GM19239 (cell line): ENCODE data around the gene HAAO.
A peak's percentile ranks its signal among the peaks of the same experiment; 100 is the strongest.
"Not testable (repeated sequence)": the region's sequence is repeated elsewhere in the genome, so short reads cannot be mapped to it uniquely, and the experiment has no call there.

Source experiments
- DNase-seq: peaks from one replicate; pipeline ENCODE4 v3.0.0; 2011; ENCODE audit warnings: low spot score; ENCODE audit not compliant: insufficient read length
- FAIRE-seq: peaks from 2 replicates; lab custom pipeline; 2011; peaks lifted over from hg19 to GRCh38; lab: Jason Lieb, UNC

Gene HAAO

DNA sequence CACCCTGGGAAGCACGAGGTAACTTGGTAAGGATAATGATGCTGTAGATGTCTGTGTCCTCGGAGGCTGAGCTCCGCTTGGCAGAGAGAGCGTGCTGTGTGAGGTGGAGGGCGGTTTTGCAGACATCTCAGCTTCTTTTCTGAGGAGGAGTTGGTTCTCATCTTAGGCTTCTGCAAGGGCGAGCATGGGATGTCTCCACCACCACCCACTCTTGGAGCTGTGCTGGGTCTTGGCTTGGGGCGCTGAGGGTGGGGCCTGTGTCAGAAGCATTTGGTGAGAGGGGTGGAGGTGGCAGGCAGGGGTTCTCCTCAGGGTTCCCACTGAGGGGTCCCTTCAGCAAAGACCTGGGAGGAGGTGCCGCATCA is 37.6 kb downstream of the HAAO start:
- no peak for DNase-seq
- FAIRE-seq = no peak

DNA sequence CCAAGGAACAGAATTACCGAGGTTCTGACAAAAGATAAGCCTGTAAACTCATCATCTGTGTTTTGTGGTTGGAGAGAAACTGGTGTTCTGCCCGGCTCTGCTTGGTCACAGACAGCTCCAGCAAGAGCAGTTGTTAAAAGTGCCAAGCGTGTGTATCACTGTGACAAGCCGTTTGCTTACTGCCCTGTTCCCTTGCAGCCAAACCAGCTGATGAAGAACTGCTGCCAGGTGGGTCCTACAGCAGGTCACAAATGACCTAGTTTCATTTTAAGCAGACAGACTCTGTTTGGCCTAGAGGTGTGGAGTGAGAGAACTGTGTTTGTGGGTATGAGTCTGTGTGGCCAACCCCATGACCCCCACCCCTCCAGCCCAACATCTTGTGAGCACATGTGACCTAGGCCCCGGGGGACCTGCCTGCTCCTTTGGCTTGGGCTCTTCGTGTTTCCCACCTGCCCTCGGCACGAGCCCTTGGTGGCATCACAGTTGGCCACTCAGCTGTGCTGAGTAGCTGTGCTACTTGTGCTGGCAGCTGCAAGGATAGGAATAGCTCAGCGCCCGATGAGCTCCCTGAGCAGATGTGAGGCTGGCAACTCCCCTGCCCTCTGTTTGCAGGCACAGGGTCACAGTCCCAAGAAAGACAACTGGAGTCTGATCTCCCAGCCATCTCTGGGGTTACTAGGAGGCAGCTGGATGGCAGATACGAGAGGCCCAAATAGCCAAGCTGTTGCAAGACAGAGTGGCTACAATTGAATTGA is 38.2 kb downstream of the HAAO start:
- FAIRE-seq (peak; percentile 75), DNase-seq (no peak)

DNA sequence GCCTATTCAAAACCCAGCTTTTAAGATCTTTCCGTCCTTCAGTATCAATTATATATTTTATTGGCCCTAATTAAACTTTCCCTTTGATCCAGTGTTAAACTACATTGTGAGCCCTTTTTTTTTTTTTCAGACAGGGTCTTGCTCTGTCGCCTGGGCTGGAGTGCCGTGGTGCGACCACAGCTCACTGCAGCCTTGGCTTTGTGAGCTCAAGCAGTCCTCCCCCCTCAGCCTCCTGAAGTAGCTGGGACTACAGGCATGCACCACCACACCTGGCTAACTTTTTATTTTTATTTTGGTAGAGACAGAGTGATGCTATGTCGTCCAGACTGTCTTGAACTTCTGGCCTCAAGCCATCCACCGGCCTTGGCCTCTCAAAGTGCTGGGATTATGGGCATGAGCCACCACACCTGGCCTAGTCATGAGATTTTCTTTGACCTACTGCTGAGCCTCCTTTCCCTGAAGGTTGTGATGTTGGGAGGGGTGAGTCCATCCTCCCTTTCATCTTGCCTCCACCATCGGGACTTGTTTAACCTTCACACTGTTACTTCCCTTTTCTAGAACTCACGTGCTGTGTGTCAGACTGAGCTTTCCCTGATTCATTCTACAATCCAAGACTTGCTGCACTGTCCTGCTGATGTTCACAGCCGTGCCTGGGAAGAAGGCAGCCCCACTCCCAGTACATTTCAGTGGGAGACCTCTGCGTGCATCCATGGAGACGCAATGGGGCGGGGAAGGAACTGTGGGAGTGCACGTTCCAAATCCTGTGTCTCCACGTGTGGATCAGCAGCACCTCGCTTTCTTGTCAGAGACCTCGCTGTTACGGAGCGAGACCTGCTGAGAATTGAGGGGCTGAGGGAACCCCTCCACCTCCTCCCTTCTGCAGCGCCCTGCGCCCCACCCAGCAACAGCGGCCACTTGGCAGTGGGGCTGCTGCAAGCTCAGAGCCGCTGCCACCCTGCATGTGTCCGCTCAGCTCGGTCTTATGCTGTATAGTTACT is 39.3 kb downstream of the HAAO start:
- FAIRE-seq (peak; percentile 51), DNase-seq (no peak)

DNA sequence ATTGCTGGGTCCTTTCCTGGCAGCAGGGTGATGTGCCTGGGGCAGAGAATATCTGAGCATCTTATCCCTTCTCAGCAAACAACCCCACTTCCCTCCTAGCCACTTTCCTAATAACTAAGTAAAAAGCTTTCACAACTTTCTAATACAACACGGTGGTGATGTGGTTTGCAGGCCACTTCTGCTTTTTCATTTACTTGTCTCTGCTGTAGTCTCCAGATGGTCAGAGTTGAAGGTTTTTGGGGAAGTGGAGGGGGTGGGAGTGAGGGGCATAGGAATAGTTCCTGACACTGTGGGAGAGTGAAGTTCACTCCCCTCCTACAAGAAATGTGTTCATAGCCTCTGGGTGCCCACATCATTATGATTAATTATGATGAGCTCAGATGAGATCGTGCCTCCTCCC is 40.1 kb downstream of the HAAO start:
- FAIRE-seq (peak; percentile 91), DNase-seq (no peak)

DNA sequence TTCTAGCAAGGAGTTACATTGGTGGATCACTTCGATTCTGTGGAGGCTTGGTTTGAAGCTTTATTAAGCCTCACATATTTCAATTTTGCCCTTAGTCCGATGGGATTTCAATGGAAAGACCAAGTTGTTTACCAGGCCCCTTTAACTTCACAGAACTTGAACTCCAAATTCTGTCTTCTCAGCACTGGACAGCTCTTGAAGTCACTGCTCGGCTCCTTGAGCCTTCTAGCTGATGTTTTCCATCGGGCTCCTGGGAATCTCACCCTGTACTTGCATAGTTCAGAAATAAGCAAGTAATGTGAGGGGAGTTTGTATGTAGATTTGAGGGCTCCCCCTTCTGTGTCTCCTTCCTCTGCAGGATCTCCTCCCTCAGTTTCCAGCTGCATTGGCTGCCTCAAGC is 43.5 kb downstream of the HAAO start:
- FAIRE-seq (no peak), DNase-seq (no peak)

DNA sequence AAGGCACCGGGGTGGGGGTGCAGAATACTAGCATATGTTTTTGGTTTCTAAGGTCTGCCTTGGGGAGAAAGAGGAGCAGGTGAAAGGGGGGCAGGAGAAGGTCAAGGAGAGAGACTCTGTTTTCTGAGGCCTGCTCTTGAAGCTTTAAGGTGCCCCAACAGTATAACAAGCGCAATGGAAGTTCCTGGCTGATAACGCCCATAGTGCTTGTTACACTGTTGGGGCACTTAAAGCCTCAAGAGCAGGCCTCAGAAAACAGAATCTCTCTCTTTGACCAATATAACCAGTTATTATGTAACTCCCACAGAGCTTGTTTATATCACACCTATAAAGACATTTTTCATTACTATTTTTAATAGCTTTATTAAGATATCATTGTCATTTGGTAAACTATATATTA is 45.0 kb downstream of the HAAO start:
- FAIRE-seq = no peak
- DNase-seq = no peak

DNA sequence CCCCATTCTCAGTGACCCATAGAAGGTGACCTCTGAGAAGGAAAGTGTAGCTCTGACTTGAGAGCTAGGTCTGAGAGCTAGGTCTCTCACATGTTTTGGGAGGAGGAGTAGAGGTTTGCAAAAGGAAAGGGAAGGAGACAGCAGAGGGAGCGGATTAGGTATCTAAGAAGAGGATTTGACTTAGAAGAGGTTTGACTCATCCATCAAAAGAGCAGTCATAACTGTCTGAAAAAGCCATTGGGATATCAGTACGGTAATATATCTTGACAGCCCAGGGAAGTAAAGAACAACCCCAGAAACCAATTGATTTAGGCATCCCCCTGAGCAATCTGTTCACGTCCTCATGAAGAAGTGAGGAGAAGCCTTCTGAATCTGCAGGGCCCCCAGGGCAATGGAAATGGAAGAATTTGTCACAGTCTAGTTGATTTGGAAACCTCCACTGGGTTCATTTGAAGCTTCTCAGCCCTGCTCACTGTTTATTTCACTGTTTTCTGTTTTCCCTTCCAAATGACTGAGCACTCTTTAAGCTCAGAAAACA is 47.8 kb downstream of the HAAO start:
- FAIRE-seq (no peak), DNase-seq (no peak)

DNA sequence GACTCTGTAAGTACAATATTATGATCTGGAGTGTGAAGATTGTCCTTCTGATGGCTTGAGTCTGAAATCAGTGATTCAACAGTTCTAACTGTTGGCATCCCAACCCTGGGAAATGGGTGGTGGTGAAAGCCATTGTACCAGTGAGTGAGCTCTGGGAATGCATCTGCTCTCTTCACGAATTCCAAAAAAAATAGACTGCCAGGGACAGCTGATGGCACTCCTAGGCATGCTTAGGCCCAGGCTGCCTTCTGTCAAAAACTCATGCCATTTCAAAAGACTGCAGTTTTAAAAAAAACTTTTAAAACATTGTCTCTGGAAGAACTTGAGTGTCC is 48.8 kb downstream of the HAAO start:
- FAIRE-seq = no peak
- DNase-seq = no peak

DNA sequence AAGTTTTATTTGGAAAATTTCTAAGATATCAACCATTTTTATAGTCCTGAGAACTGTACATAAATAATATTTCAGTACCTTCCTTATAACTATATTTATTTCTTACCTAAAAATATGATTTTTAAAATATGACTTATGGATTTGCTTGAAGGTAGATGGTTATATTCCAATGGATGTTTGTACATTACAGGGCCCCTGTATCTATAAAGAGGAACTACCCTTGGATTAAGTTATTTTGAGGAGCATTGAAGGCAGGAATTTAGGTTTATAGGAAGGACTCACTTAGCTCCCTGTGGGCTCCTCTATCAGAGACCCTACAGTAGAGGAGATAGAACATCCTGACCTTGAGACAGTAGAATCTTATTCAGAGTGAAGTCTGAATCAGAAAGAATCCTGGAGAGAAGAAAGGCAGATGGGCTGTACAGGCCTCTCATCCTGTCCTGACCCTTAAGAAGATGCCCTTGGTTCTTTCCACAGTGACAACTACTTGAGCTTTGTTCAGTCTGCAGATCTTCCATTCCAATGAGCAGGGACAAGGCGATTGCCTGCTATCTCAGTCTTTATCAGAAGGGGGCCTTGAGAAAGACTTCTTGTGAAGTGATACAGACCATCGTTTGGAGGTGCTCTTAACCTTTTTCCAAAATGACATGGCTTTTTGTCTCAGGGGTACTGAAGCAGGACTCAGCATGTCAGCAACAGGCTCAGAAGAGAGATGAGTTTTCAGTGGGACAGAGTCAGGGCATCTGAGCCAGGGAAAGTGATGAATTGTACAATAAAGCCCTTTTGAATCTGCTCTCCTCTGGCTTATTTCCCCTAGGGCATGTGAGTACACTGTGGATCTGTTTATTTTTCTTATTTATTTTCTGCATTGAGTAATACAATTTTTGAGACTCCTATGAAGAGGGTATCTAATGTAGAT is 49.4 kb downstream of the HAAO start:
- DNase-seq (no peak), FAIRE-seq (no peak)

DNA sequence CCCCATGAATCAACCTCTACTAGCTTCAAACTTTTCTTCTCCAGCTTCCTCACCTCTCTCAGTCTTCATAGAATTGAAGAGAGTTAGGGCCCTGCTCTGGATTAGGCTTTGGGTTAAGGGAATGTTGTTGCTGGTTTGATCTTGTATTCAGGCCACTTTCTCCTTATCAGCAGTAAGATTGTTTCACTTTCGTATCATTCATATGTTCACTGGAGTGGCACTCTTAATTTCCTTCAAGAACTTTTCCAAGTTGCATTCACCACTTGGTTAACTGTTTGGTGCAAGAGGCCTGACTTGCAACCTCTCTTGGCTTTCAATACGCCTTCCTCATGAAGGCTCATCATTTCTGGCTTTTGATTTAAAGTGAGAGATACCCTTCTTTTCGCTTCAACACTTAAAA is 51.2 kb downstream of the HAAO start:
- no peak for DNase-seq
- peak; percentile 31 for FAIRE-seq

DNA sequence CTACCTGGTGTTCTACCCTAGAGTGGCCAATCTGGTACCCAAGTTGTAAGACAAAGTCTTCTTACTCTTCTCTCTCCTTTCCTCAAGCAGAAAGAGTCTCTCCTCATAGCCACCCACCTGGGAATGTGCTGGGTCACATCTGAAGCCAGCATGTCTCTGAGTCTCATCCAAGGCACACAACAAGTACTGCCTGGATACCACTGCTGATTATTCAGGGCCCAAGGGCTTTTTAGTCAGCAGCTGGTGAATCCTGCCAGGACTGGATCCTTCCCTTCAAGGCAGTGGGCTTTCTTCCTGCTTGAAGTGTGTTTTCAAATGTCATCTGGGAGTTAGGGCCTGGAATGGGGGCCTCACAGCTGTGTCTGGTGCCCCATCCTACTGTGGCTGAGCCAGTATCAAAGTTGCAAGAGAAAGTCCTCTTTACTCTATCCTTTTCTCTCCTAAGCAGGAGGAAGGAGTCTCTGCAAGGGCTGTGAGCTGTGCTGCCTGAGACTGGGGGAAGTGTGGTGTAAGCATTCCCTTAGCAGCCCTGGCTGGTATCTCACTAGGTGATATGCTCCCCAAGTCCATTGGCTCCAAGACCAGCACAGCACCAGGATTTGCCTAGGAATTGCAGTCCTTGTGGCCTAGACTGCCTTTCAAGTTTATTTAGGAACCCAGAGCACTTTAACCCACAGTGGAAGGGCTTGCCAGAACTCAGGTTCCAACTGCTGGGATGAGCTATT is 55.6 kb downstream of the HAAO start:
- DNase-seq (no peak), FAIRE-seq (no peak)

DNA sequence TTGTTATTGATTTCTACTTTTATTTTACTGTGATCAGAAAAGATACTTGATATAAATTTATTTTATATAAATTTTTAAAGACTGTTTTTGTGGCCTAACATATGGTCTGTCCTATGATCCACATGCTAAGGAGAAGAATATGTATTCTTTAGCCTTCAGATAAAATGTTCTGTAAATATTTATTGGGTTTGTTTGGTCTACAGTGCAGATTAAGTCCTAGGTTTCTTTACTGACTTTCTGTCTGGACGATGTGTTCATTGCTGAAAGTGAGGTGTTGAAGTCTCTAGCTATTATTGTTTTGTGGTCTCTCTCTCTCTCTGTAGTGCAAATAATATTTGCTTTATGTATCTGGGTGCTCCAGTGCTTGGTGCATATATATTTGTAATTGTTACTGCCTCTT is 58.5 kb downstream of the HAAO start:
- FAIRE-seq (no peak), DNase-seq (no peak)

DNA sequence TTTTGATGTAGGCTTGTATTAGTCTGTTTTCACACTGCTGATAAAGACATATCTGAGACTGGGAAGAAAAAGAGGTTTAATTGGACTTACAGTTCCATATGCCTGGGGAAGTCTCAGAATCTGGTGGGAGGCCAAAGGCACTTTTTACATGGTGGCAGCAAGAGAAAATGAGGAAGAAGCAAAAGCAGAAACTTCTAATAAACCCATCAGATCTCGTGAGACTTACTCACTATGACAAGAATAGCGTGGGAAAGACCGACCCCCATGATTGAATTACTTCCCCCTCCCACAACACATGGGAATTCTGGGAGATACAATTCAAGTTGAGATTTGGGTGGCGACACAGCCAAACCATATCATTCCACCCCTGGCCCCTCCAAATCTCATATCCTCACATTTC is 61.1 kb downstream of the HAAO start:
- not testable (repeated sequence) for FAIRE-seq, DNase-seq

DNA sequence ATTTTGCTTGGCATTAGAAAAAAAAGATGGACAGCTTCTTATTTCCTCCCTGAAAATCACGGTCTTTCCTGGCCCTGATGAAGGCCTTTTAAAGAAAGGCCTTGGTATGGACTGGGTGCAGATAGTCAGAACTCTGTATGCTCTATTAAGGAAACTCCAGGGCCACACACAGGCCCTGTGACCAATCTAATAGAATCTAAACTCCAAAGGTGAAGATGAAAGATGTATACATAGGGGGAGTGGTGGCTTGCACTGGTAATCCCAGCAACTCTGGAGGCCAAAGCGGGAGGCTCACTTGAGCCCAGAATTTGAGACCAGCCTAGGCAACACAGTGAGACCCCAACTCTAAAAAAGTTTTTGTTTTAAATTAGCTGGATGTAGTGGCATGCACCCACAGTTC is 65.7 kb downstream of the HAAO start:
- DNase-seq = no peak

DNA sequence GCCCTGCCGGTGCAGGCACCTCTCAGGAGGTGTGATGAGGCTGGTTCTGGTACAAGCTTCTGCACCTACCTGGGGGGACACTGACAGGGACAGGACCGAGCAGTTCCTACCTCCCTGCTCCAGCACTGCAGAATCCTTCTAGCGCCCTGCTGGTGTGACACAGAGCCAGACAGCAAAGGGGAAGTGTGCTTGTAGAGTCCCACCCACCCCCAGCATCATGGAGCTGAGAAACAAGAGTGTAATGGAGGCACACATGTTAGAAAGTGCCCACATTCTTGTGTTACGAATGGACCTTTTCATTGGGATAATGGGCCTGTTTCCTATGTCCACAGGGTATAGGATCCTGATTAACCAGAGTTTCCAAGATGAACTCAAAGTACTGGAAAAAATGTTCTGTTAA is 66.7 kb downstream of the HAAO start:
- FAIRE-seq = no peak

More for the DNA sequence above, 65.7 kb downstream of the HAAO start:
- FAIRE-seq = no peak

DNA sequence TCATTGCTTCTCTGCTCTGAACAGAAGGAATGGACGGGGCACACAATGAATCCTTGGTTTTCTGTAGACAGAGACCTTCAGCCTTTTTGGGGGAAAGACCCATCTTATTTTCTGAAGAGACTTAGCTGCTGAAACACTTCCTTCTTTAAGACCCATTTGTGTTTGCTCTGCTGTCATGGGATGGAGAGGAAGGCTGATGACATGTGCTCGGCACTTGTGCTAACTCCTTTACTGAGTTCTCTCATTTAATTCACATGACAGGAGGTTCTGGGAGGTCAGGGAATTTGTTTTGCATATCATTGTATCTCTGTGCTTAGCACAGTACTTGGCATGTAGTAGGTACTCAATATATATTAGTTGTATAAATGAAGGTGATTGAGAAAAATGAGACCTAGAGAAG is 67.5 kb downstream of the HAAO start:
- no peak for FAIRE-seq

More for the DNA sequence above, 66.7 kb downstream of the HAAO start:
- no peak for DNase-seq

DNA sequence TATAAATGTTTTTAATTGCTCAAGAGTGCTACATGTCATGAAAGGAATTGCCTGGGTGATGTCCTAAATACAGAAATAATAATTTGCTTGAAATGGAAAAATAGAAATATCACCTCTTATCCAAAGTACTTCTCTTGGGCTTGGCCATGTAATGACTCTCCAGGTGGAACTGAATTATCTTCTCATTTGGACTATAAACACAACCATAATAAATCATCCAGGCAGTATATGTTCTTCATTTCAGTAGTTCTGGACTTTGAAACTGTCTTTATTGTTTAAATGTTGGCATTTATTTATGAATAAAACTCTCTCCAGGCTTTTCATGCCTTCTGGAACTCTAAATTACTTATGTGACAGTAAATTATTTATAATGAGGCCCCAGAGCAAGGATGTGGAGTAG is 68.9 kb downstream of the HAAO start:
- DNase-seq = no peak
- no peak for FAIRE-seq

More for the DNA sequence above, 67.5 kb downstream of the HAAO start:
- no peak for DNase-seq

DNA sequence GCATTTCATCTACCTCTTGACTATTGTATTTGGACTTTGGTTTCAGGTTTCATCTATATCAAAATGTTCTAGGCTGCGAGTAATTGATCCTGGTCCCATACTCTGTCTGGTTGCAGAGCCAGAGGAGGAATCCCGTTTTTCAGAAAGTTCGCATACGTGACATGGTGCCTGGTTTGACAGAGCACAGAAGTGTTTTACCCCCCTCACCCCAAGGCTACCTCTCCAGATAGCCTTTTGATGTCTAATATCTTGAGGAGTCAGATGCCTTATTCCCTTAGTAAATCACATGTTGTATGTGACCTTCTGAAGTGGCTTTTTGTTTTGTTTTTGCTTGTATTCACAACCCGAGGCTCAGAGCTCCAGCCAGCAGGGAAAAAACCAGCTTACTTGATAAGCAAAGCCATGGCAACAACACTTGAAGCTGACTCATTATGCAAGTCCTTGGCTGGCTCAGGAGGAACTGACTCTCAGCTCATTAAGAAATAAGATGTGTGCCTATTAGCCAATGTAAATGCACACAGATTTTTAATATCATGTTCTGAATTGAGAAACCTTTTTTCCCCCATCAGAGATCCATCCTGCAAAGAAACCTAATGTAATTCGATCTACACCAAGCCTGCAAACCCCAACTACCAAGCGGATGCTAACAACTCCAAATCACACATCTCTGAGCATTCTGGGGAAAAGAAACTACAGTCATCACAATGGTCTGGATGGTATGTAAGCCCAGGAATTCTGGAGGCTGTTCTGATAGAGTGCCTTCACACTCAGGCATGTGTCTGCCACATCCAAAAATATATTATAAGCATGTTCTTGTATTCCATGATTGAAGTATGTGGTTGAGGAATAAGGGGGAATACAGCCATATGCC is 69.8 kb downstream of the HAAO start:
- FAIRE-seq = peak; percentile 75

DNA sequence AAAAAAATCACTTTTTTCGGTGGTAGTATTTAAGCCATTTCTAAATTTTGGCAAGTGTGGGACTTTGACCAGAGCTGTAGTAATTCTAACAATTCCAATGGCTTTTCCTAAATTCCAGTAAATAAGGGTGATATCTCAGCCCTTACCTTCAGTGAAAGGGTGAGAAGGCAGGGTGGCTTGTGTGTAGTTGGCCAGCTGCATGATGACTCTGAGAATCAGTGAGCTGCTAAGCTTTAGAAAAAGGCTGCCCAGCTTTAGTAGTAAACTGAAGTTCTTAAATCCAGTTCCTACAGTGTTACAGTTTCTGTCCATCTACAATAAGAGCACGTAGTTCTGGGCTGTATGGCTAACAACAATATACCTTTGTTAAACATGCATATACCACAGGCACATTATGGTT is 70.5 kb downstream of the HAAO start:
- FAIRE-seq (no peak), DNase-seq (no peak)

More for the DNA sequence above, 69.8 kb downstream of the HAAO start:
- peak; percentile 35 for DNase-seq
